IPS DF 19.7 (cell line): ENCODE measurements around the gene CACNA1C.
"Not testable (repeated sequence)": the region's sequence is repeated elsewhere in the genome, so short reads cannot be mapped to it uniquely, and the experiment has no call there.

Experiments used
- DNase-seq: peaks from one replicate; pipeline ENCODE4 v3.0.0-alpha.2; 2013; ENCODE audit warnings: low read depth, low spot score

The CACNA1C gene

GRCh38 chr12:2481346-2481745 is 428.6 kb downstream of the CACNA1C start:
- DNase-seq, result no peak

- no peak for DNase-seq
Measured at GRCh38 chr12:2481951-2482350, 429.2 kb downstream of the CACNA1C start.

GRCh38 chr12:2482938-2483660 is 430.3 kb downstream of the CACNA1C start:
- DNase-seq, result no peak

- DNase-seq, result no peak
Measured at GRCh38 chr12:2483713-2484112, 430.9 kb downstream of the CACNA1C start.

- no peak for DNase-seq
Measured at GRCh38 chr12:2484141-2484776, 431.5 kb downstream of the CACNA1C start.

GRCh38 chr12:2485681-2486080 is 432.9 kb downstream of the CACNA1C start:
- no peak for DNase-seq

GRCh38 chr12:2486796-2487195 is 434.0 kb downstream of the CACNA1C start:
- no peak for DNase-seq

- DNase-seq, result no peak
Measured at GRCh38 chr12:2487278-2487677, 434.5 kb downstream of the CACNA1C start.

- no peak for DNase-seq
Measured at GRCh38 chr12:2488131-2488530, 435.3 kb downstream of the CACNA1C start.

GRCh38 chr12:2488596-2488995 is 435.8 kb downstream of the CACNA1C start:
- DNase-seq, result no peak

- no peak for DNase-seq
Measured at GRCh38 chr12:2489275-2489674, 436.5 kb downstream of the CACNA1C start.

- no peak for DNase-seq
Measured at GRCh38 chr12:2490831-2491230, 438.0 kb downstream of the CACNA1C start.

- not testable (repeated sequence) for DNase-seq
Measured at GRCh38 chr12:2491349-2491748, 438.6 kb downstream of the CACNA1C start.

GRCh38 chr12:2492236-2492635 is 439.4 kb downstream of the CACNA1C start:
- no peak for DNase-seq

GRCh38 chr12:2493086-2493485 is 440.3 kb downstream of the CACNA1C start:
- DNase-seq, result no peak

GRCh38 chr12:2494486-2495192 is 441.9 kb downstream of the CACNA1C start:
- no peak for DNase-seq

- no peak for DNase-seq
Measured at GRCh38 chr12:2495417-2496112, 442.8 kb downstream of the CACNA1C start.

- DNase-seq, result no peak
Measured at GRCh38 chr12:2498964-2499500, 446.2 kb downstream of the CACNA1C start.

- DNase-seq, result no peak
Measured at GRCh38 chr12:2501464-2502191, 448.8 kb downstream of the CACNA1C start.

GRCh38 chr12:2503036-2503435 is 450.2 kb downstream of the CACNA1C start:
- no peak for DNase-seq

- no peak for DNase-seq
Measured at GRCh38 chr12:2503762-2504161, 451.0 kb downstream of the CACNA1C start.
